Skeletal muscle cell (primary cell): ENCODE results near the gene ENPP7.
A peak's percentile ranks its signal among the peaks of the same experiment; 100 is the strongest.
"Not testable (repeated sequence)": the region's sequence is repeated elsewhere in the genome, so short reads cannot be mapped to it uniquely, and the experiment has no call there.

Source experiments
- DNase-seq: peaks from one replicate; pipeline ENCODE4 v3.0.0-alpha.2; 2010; ENCODE audit warnings: low read depth
- H3K4me3 ChIP-seq: 2 replicates; pipeline ENCODE4 v1.5.1; 2011; ENCODE audit warnings: low read depth, mild to moderate bottlenecking, control low read depth, low read length, moderate library complexity

ENPP7 gene

GRCh38 chr17:79746889-79747507 is 16.3 kb downstream of the ENPP7 start:
- H3K4me3 ChIP-seq: no peak overlapping the region
- DNase-seq: no peak

GRCh38 chr17:79747508-79748294 is 17.0 kb downstream of the ENPP7 start:
- DNase-seq: no peak
- no peak overlapping the region for H3K4me3 ChIP-seq

- no peak overlapping the region for H3K4me3 ChIP-seq
- DNase-seq: no peak
Measured at GRCh38 chr17:79748295-79749099, 17.8 kb downstream of the ENPP7 start.

- DNase-seq: peak; percentile 53
- no peak overlapping the region for H3K4me3 ChIP-seq
Measured at GRCh38 chr17:79749156-79749815, 18.5 kb downstream of the ENPP7 start.

GRCh38 chr17:79749958-79750357 is 19.2 kb downstream of the ENPP7 start:
- DNase-seq: no peak
- no peak overlapping the region for H3K4me3 ChIP-seq

GRCh38 chr17:79750650-79751545 is 20.2 kb downstream of the ENPP7 start:
- no peak overlapping the region for H3K4me3 ChIP-seq
- DNase-seq: no peak

- DNase-seq: no peak
Measured at GRCh38 chr17:79752175-79752574, 21.4 kb downstream of the ENPP7 start.

GRCh38 chr17:79754370-79754769 is 23.6 kb downstream of the ENPP7 start:
- H3K4me3 ChIP-seq: no peak overlapping the region

More at GRCh38 chr17:79752175-79752574, 21.4 kb downstream of the ENPP7 start:
- no peak overlapping the region for H3K4me3 ChIP-seq

GRCh38 chr17:79754903-79755302 is 24.2 kb downstream of the ENPP7 start:
- H3K4me3 ChIP-seq, DNase-seq: not testable (repeated sequence)

More at GRCh38 chr17:79754370-79754769, 23.6 kb downstream of the ENPP7 start:
- DNase-seq: no peak

GRCh38 chr17:79755591-79755990 is 24.8 kb downstream of the ENPP7 start:
- no peak for DNase-seq
- no peak overlapping the region for H3K4me3 ChIP-seq

- H3K4me3 ChIP-seq: no peak overlapping the region
- no peak for DNase-seq
Measured at GRCh38 chr17:79757140-79757745, 26.5 kb downstream of the ENPP7 start.

- DNase-seq: no peak
- H3K4me3 ChIP-seq: no peak overlapping the region
Measured at GRCh38 chr17:79758271-79758670, 27.5 kb downstream of the ENPP7 start.

GRCh38 chr17:79760197-79760906 is 29.6 kb downstream of the ENPP7 start:
- no peak overlapping the region for H3K4me3 ChIP-seq
- no peak for DNase-seq

GRCh38 chr17:79761894-79762589 is 31.3 kb downstream of the ENPP7 start:
- DNase-seq: no peak
- H3K4me3 ChIP-seq: no peak overlapping the region

- no peak overlapping the region for H3K4me3 ChIP-seq
- DNase-seq: no peak
Measured at GRCh38 chr17:79765708-79766107, 35.0 kb downstream of the ENPP7 start.

GRCh38 chr17:79769570-79770506 is 39.1 kb downstream of the ENPP7 start:
- DNase-seq: no peak
- no peak overlapping the region for H3K4me3 ChIP-seq
